GM19043 (cell line): Measurements from ENCODE around the gene AHDC1.
"Not testable (repeated sequence)": the region's sequence is repeated elsewhere in the genome, so short reads cannot be mapped to it uniquely, and the experiment has no call there.

ENCODE experiments used
- ATAC-seq: cut with Tn5 transposase; IDR thresholded peaks from one replicate; pipeline ENCODE4 v1.9.1; 2021; ENCODE audit warnings: low read depth; ENCODE audit not compliant: unreplicated experiment

Gene AHDC1

DNA sequence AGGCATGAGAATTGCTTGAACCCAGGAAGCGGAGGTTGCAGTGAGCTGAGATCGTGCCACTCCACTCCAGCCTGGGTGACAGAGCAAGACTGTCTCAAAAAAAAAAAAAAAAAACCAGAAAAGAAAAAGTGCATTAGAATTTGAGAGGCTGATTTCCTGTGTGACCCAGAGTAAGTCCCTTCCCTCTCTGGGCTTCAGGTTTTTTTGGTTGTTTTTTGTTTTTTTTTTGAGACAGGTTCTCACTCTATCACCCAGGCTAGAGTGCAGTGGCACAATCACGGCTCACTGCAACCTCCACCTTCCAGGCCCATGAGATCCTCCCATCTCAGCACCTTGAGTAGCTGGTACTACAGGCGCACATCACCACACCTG, 65.7 kb downstream of the AHDC1 start:
- ATAC-seq, result not testable (repeated sequence)

DNA sequence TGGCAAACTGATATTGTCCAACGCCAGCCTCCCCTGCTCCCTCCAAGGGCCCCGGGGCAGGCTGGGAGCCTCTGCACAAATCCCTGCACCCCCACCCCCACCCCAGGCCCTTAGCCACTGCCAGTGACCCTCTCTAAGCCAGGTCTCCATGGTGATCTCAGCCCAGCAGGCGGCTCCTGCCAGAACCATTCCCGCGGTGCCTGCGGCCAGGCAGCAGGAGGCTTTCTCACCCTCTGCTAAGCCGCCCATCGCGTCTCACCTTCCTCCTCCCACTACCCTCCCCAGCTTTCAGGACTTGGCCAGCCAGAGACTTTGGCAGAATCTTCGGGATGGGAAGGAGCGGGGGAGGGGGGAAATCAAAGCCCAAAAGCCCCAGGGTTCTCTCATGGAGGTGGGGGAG, 67.2 kb downstream of the AHDC1 start:
- no peak for ATAC-seq

DNA sequence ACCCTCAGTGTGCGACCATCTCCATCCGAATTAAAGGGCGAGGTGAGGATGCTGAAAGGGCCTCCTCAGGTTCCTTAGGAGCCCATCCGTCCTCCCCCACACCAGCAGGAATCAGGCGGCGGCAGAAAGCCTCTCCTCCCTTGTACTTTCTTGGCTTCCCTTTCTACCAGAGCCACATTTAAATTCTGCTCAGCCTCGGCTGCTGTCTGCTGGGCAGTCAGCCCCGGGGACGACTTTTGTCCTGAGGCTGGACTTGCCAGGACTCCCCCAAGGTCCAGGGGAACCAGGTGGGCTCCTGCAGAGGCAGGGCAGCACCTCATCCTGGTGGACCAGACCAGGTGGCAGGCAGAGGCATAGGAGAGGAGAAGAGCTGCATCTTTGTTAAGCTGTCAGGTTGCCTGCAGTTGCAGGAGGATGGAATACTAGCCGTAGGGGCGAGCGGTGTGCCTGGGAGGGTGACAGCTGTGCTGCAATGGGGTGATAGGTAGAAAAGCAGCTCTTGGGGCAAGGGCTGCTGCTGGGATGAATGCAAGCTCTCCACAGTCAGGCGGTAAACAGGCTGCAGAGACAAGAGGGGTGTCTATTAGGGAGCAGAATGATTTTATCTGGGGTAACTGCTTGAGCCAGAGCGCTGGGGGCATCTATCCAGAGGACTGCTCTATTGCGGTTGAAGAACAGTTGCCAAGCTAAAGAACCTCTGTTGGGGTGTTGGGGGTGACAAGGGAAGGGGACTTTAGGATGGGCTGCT, 67.8 kb downstream of the AHDC1 start:
- ATAC-seq, result no peak

DNA sequence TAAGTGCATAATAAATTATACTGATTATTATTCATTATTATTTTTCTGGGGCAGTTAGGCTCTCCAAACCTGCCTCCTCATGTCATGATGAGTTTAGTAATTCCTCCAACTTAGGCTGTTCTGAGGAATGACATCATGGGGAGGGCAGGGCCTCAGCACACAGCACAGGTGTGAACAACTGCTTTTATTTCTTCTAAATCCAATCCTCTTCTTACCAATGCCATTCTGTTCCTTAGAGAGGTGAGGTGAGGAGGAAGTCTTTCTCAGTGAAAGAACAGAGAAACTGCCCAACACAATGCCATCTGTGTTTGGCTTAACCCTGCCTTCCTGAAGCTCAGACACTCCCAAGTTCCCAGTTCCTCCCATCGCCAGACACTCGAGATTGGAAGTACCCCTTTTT, 68.6 kb downstream of the AHDC1 start:
- no peak for ATAC-seq

DNA sequence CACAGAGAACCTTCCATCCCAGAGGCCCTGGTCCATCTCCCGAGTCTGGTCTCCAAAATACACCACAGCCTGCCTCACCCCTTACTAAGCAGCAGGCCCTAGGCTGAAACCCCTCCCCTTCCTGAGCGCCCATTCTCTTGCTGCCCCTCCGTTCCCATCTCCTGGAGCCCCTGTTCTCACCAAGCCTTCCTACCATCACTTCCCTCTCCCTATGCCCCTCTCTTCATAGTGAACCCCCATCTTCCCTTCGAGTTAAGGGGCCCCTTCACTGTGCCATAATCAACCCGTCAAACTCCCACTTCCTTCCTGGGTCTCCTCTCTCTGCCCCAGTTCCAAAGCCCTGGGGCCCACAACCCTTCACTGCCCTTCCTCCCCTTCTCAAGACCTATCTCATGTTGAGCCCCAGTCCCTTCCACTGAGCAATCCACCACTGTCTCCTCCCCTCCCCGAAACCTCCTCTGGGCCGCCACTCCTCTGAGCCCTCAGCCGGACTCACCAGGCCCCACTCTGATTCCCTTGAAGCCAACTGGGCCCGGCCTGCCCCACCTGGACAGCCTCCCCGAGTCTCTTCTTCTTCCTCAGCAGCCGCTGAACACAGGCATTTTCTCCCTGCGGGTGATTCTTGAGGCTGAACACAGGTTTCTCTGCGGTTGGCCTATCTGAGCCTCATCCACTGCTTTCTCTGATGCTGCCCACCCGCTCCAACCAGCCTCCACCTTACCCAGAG, 71.8 kb downstream of the AHDC1 start:
- no peak for ATAC-seq

DNA sequence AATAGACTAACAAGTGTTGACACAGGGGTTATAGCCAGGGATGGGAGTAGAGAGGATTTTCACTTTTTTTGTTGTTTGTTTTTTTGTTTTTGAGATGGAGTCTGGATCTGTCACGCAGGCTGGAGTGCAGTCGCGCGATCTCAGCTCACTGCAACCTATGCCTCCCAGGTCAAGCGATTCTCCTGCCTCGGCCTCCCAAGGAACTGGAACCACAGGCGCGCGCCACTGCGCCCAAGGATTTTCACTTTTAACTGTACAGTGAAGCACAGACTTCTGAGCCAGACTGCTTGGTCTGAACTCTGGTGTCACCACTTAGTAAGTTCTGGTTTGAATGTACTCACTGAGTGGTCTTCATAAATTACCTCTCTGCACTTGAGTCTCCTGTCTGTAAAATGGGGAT, 73.8 kb downstream of the AHDC1 start:
- no peak for ATAC-seq

DNA sequence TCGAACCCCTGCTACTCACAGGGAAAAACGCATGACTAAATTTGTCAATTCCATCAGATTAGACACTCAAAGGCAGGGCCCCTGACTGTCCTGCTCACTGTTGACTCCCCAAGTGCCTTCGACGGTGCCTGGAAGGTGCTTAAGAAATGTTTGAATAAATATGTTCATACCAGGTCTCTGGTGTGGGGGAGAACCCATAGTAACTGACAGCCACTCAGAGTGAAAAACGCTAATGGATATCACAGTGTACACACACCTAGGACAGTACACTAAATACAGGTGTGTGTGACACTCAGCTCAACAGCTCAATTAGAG, 74.3 kb downstream of the AHDC1 start:
- no peak for ATAC-seq

DNA sequence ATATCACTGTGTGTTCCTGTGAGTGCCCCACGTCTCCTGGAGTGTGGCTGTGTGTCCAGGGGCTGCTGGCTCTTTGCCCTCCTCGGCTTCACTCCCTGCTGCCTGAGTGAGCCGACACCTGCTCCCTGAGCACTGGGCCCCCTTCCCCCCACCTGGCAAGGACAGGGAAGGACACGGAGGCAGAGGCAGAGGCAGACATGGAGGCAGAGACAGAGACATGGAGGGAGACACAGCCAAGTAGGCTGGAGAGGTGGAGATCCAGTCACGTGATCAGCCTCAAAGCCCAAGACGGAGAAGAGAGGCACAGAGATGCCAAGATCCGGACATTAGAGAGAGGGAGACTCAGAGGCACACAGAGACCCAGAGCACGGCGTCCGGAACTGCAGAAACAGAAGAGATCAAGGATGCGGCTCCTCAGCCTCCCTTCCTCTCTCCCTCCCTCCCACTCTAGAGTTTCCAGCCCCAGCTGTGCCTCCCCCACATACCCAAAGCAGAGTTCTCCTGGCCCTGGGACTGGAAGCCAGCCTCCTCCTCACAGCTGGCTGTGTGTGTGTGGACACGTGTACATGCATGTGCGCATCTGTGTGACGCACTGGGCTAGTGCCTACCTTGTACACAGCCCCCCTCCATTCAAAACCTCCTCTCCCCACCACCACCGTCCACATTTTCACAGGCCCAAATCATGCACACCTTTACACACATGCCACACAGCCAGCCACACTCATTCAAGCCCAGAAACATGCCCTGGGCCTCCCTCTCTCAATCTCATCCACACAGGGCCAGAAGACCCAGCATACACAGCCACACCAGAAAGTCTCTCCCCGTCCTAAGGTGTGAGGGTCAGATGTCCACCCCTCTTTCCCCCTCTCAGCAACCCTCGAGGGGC, 74.9 kb downstream of the AHDC1 start:
- no peak for ATAC-seq

DNA sequence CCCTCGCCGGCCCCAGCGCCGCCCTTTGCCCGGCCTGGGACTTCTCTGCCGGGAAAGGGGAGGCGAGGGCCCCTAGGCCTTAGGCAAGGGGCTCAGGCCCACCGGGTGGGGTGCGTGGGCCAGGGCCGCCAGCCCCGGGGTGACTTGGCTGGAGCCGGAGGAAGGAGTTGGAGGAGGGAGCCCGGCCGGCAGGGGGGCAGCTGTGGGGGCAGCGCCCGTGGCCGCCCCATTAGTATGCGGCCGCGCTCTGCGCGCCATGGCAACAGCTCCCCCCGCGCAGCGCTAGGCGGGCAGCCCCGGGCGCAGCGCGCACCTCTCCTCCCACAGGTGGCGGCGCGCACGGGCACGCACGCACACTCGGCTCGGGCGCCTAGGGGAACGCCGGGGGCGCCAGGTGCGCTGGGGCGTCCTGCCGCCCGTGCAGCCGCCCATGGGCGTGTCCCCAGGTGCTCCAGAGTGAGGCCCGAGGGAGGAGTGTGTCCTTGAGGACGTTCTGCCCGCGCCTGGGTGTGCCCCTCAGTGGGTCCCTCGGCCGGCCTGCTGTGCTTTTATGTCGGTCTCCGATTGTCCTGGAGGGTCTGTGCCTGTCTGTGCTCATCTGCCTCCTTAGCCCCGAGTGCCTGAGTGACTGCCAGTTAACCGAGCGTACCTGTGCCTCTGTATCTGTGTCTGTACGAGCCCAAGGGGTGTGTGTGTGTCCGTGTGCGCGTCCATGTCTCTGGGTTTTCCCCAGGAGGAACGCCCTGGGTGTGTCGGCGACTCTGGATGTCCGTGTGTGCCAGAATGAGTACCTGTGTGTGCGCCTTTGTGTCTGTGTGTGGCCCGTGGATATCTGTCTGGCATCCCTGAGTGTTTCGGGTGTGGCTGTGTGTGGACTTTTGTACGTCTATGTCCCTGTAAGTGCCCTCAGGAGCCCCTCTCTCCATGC, 75.8 kb downstream of the AHDC1 start:
- no peak for ATAC-seq

DNA sequence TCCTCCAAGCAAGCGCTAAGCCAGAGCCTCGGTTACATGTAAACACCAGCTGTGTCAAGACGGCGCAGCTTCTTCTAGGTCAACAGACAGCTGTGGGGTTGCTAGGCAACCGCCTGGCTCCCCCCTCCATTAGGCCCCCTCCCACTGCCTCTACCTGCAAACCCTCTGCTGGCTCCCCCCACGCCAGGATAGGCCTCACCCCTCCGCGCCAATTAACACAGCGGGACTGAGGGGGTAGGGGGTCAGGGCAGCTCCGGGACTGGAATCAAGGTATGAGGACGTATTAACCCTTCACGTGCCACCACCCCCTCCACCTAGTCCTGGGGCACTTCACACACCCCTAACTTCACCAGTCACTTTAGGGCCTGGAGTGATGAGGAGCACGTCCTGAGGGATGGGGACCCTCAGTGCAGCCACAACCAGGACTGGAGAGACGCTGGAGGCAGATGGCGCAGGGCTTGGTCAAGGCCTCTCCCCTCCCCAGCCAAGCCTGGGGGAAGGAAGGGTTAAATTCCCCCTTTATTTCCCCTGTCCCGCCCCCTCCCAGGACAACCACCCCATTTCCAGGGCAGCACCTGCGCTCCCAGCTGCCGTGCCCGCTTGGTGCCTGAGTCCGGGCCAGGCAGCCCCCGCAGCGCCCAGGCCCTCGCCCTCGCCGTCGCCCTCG, 76.6 kb downstream of the AHDC1 start:
- ATAC-seq, result no peak

DNA sequence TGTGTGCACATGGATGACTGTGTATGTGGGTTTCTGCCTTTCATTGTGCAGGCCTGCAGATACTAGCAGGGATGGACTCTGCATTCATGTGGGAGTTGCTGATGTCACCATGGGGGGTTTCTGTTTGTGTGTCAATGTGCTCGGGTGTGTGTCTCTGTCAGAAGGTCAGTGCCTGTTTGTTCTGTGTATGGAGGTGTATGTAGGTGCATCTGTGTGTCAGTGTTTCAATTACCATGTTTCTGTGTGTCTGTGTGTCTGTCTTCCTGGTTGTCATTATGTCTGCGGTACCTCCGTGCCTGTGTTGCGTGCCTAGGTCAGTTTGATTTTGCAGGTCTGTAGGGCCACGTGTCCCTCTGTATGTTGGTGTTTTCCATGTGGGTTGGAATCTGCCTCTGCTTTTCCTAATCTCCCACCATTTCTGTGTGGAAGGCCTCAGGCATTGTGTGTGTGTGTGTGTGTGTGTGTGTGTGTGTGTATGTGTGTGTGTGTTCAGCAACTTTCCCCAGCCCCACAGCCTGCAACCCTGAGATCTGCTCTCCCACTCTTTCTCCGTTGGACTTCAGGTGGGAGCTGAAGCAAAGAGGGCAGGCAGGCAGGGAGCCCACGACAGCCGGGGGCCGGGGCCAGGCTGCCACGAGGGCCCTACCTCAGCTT, 77.2 kb downstream of the AHDC1 start:
- ATAC-seq, result no peak

DNA sequence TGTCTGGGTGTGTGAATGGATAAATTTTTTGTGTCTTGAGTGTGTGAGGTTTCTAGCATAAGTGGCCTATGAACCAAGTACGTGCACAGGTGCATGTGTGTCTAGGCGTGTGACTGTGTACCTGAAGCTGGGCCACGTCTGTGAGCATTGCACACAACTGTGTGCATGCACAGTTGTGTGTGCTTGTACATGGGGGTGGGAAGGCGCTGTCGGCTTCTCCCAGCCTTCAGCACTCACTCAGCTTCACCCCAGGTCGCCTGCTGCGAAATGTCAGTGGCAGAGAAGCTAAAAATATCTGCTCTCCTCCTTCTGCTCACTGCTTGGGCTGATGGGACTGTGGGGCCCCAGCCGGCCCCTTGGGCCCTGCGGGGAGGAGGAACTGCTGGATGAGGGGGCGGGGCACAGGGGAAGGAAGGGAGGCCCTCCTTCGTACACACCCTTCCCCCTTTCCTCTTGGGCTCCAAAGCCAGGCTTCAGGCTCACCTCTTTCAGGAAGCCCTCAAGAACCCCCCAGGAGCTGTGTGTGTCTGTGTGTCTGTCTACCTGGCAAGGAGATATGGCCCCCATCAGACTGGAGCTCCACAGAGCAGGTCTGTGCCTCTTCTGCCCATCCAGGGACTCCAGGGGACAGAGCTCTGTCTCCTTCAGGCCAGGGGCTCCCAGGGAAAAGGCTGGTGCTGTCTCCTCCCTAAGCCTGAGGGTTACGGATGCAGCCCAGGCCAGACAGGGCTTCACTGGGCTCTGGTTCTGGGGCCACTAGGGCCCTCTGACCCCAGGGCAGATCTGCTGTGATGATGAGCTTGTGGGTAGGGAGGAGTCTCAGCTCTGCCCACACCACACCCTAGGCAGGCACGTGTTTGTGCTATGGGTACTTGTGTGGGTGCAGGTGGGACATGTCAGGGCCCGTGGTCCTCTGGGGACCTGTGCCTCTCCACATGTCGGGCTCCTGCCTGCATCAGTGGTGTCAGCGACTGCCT, 78.4 kb downstream of the AHDC1 start:
- no peak for ATAC-seq

DNA sequence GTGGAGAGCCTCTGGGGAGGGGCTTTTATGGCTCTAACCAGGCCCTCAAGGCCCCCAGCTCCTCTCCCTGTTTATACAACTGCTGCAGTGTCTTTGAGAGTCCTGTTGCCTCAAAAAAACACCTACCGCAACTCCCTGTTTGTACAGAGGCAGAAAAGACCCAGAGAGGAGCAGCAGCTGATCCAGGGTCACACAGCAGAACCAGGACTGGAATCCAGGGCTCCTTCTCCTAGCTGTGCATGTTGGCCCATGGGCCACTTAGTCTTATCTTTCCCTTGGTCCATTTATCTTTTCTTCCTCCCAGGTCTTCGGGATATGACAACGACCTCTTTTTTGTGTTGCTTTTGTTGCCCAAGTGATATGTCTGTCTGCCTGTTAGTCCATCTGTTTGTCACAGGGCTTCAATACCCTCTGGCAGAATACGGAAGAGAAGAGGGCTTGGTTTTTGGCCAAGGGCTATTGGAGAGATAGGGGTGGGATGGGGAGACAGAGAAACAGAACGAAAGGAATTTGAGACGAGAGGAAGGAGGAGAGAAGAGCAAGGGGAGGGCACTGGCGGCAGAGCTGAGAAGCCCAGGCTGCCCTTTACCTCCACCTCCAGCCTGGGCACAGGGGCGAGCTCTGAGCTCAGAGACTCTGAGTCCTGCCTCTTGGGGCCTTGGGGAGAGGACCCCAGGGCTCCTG, 80.5 kb downstream of the AHDC1 start:
- no peak for ATAC-seq

DNA sequence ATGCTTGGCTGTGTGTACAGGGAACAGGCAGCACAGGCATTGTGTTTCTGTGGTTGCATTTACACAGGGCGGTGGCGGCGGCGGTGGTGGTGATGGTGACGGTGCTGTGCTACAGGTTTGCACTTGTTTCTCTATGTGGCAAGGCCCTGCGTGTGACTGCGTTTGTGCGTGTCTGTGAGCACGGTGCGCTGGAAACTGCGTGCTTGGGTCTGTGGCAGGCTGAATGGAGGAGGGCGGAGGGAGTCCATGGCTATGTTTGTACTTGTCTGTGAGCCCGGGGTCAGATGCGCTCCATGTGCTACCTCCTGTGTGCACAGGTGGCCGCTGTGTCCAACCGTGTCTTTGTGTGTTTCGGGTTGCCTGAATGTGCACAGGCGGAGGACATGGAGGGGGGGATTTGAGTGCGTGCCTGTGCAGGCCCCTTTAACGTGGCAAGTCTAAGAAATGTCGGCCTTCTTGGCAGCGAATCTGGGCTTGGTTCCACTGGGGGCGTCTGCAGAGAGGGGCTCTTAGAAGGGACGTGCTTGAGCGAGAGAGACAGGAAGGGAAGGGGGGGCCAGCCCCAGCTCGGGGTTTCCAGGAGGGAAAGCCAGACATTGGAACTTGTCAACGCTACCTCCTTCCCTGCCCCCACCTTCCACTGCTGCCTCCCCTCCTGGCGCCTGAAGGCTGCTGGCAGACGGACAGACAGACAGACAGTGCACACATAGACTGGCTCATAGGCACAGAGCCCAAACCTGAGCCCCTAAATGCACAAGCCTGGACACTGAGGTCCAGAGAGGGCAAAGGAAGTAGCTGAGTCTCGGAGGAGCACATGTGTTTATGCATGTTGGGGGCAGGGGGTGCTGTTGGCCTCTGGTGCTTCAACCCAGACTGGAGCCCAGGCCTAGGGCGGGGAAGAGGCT, 81.3 kb downstream of the AHDC1 start:
- ATAC-seq, result no peak

DNA sequence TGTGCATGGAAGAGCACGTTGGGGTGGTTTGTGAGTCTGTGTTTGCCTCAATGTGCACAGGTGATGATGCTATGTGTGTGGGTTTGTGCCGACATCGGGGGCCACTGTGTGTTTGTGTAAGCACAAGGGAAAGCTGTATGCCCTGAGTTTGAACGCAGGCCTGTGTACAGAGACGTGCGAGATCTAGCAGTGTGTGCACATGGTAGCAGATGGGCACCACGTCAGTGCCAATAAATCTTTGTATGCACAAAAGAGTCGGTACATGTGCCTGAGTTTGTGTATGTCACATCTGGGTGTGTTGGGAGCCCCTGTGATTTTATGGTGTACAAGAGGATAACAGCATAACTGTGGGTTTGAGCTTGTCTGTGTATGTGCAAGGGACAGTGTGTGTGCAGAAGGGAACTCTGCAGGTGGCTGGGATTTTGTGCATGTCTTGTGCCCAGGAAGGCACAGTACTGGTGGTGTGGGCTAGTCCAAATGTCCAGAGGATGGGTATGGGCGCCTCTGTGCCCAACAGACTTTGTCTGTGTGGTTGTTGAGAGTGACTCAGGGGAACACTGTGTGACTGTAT, 82.0 kb downstream of the AHDC1 start:
- no peak for ATAC-seq

DNA sequence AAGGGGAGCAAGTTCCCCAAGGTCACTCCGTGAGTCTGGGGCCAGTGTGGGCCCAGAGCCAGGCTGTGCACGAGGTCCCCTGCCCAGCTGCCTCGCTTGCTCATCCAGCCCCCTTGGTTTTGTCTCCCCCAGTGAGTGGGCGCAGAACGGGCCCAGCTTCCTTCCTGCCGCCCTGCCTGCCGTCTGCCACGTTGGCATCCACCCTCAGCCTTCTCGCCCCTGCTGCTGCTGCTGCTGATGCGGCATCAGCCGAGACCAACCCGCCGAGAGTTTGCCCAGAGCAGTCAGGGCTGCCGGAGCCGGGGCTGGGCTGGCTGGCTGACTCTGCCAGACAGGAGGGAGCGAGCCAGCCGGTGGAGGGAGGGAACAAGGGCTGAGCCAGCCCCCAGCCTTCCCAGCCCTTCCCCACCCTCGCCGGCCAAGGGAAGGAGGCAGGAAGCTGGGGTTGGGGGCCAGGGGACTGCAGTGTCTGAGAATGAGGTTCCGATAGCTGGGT, 82.6 kb downstream of the AHDC1 start:
- ATAC-seq, result no peak
